HepG2 (cell line): ENCODE results near the gene SLC4A11. TPM values are rescaled to one million over a fixed set of nuclear protein-coding genes. Genes with fewer than 3 reads are reported as not detected.
A peak's percentile ranks its signal among the peaks of the same experiment; 100 is the strongest.

Experiments used
- ATAC-seq: fragments of 200-7000 bp; cut with Tn5 transposase; 3 replicates; pipeline ENCODE4 v1.9.1; 2020; ENCODE audit warnings: mild to moderate bottlenecking, moderate library complexity
- BruUV-seq: library from RNA; stranded (reverse); fragments of 400-500 nt; replicated peaks from 2 replicates; lab custom pipeline; 2021; lab: Mats Ljungman, UMichigan
- CTCF ChIA-PET: fragments of 300-600 bp; formaldehyde crosslinking; extraction: SDS; loops from one replicate; lab custom pipeline; 2021; ENCODE audit warnings: low total read pairs, inconsistent platforms, low intra/inter-chr PET ratio; lab: Yijun Ruan, JAX
- POLR2A ChIA-PET: fragments of 350-600 bp; sonication (Branson Sonifier 250); formaldehyde crosslinking; loops from one replicate; lab custom pipeline; 2020; ENCODE audit warnings: antibody characterized with exemption, inconsistent platforms; lab: Yijun Ruan, JAX
- DNase-seq: peaks from one replicate; pipeline ENCODE4 v3.0.0-alpha.2; 2015; ENCODE audit warnings: low spot score
- FAIRE-seq: peaks from 3 replicates; lab custom pipeline; 2011; peaks lifted over from hg19 to GRCh38; lab: Jason Lieb, UNC
- H2AFZ ChIP-seq: one replicate; pipeline ENCODE4 v1.6.1; 2011; ENCODE audit warnings: low read length, inconsistent platforms
- H3K27ac ChIP-seq: fragments of 300-600 bp; 3 replicates; pipeline ENCODE4 v1.8.0; 2011; ENCODE audit warnings: mixed run types, mild to moderate bottlenecking, mixed read lengths, low read length, inconsistent platforms; ENCODE audit not compliant: insufficient read depth; ENCODE audit errors: extremely low read length
- H3K27me3 ChIP-seq, 2 experiments: fragments of 200-600 bp in 1 of 2; 2 replicates in 1 of 2; 3 replicates in 1 of 2; pipeline versions ENCODE4 v1.6.0 to v1.8.0; 2011; ENCODE audit warnings: low read length in 2 of 2, mild to moderate bottlenecking in 2 of 2, moderate library complexity in 2 of 2, inconsistent platforms in 1 of 2; ENCODE audit not compliant: insufficient read depth in 2 of 2, control insufficient read depth in 1 of 2
- H3K36me3 ChIP-seq, 2 experiments: fragments of 200-600 bp in 1 of 2; replicated peaks in 1 of 2; 2 replicates in 1 of 2; 3 replicates in 1 of 2; pipeline versions ENCODE4 v1.5.1 to v1.8.0; 2011; ENCODE audit warnings: low read length in 2 of 2, inconsistent platforms in 1 of 2; ENCODE audit not compliant: insufficient read depth in 2 of 2, control insufficient read depth in 1 of 2
- H3K4me1 ChIP-seq: 2 replicates; pipeline ENCODE4 v1.5.1; 2012; ENCODE audit warnings: low read length, inconsistent platforms; ENCODE audit not compliant: insufficient read depth
- H3K4me2 ChIP-seq: 2 replicates; pipeline ENCODE4 v1.6.0; 2011; ENCODE audit warnings: low read depth, low read length, inconsistent platforms
- H3K4me3 ChIP-seq, 3 experiments: fragments of 200-600 bp in 1 of 3; sonication (generic), shearing (Covaris generic) in 1 of 3; replicated peaks in 1 of 3; 2 replicates each; pipeline ENCODE4 v1.5.1; 2011 to 2016; ENCODE audit warnings: low read length in 3 of 3, inconsistent platforms in 2 of 3, low read depth in 2 of 3, mild to moderate bottlenecking in 2 of 3, control low read depth in 1 of 3, mixed read lengths in 1 of 3; ENCODE audit not compliant: insufficient read depth in 1 of 3
- H3K79me2 ChIP-seq: one replicate; pipeline ENCODE4 v1.6.1; 2011; ENCODE audit warnings: low read length, inconsistent platforms; ENCODE audit not compliant: insufficient read depth
- H3K9ac ChIP-seq: 2 replicates; pipeline ENCODE4 v1.6.0; 2011; ENCODE audit warnings: mild to moderate bottlenecking, low read depth, low read length, inconsistent platforms; ENCODE audit not compliant: insufficient read depth
- H3K9me3 ChIP-seq: 2 replicates; pipeline ENCODE4 v1.5.1; 2012; ENCODE audit warnings: mild to moderate bottlenecking, low read length
- H4K20me1 ChIP-seq: 2 replicates; pipeline ENCODE4 v1.6.0; 2011; ENCODE audit warnings: inconsistent platforms, mild to moderate bottlenecking, low read length, moderate library complexity; ENCODE audit not compliant: insufficient read depth
- ARNT2 ChIP-seq: sonication (generic); formaldehyde crosslinking; IDR thresholded peaks from 2 replicates; pipeline ENCODE4 v1.8.0; 2022; ENCODE audit warnings: mild to moderate bottlenecking, low read depth, missing genetic modification reagents, moderate library complexity
- DMAP1 ChIP-seq: IDR thresholded peaks from 2 replicates; pipeline ENCODE4 v1.6.1; 2016
- FLYWCH1 ChIP-seq: sonication (generic); formaldehyde crosslinking; IDR thresholded peaks from 2 replicates; pipeline ENCODE4 v1.8.1; 2023; ENCODE audit warnings: mild to moderate bottlenecking, missing genetic modification reagents
- KLF11 ChIP-seq: IDR thresholded peaks from 2 replicates; pipeline ENCODE4 v1.6.1; 2016; ENCODE audit warnings: missing compliant biosample characterization
- MED13 ChIP-seq: sonication (generic); formaldehyde crosslinking; IDR thresholded peaks from 2 replicates; pipeline ENCODE4 v1.5.0; 2020; ENCODE audit warnings: missing genetic modification reagents
- REXO4 ChIP-seq: sonication (generic); formaldehyde crosslinking; IDR thresholded peaks from 2 replicates; pipeline ENCODE4 v1.8.0; 2022; ENCODE audit warnings: missing genetic modification reagents, mild to moderate bottlenecking, borderline replicate concordance
- TCF12 ChIP-seq, 2 experiments: fragments of 450-650 bp in 1 of 2; sonication (generic) in 1 of 2; formaldehyde crosslinking in 1 of 2; IDR thresholded peaks; 2 replicates each; pipeline versions ENCODE4 v1.6.1 to v1.8.0; 2017 to 2022; ENCODE audit warnings: antibody characterized with exemption in 1 of 2, mild to moderate bottlenecking in 1 of 2, missing genetic modification reagents in 1 of 2, moderate library complexity in 1 of 2
- TSC22D2 ChIP-seq: sonication (generic); formaldehyde crosslinking; IDR thresholded peaks from 2 replicates; pipeline ENCODE4 v1.5.1; 2020; ENCODE audit warnings: missing genetic modification reagents, mild to moderate bottlenecking, borderline replicate concordance
- ZNF547 ChIP-seq: sonication (generic); formaldehyde crosslinking; IDR thresholded peaks from 2 replicates; pipeline ENCODE4 v1.5.1; 2020; ENCODE audit warnings: mild to moderate bottlenecking, missing genetic modification reagents
- ZNF614 ChIP-seq: IDR thresholded peaks from 2 replicates; pipeline ENCODE4 v1.6.1; 2018; ENCODE audit warnings: missing biosample characterization, missing genetic modification reagents, inconsistent platforms, borderline replicate concordance
- whole genome bisulfite sequencing: methylation state at CpG from one replicate; pipeline ENCODE4 v1.1.6; 2017; ENCODE audit warnings: low lambda C conversion rate; 5-methylcytosine and 5-hydroxymethylcytosine counted together
- in situ Hi-C: cut with HindIII; loops from 2 replicates; pipeline ENCODE4 v1.10.0; 2017; ENCODE audit warnings: low pct_unique_long_range_greater_than_20kb; ENCODE audit not compliant: extremely low pct_ligation_motif_present
- intact Hi-C: fragments of 100-400 bp; cut with micrococcal nuclease; formaldehyde crosslinking; loops from one replicate; pipeline ENCODE4 v1.10.0; 2022; ENCODE audit not compliant: unreplicated experiment
- polyA plus RNA-seq, 8 experiments: library from polyadenylated mRNA; depleted of rRNA in 3 of 8; stranded (reverse) in 7 of 8; unstranded in 1 of 8; fragments of >200 nt; fragmentation: Illumina TruSeq in 4 of 8; extraction: Trizol in 4 of 8; gene quantifications; 2 replicates each; pipeline versions ENCODE4 v1.2.1 to v1.2.3, GENCODE V29; 2011 to 2016; ENCODE audit warnings: low read depth in 4 of 8, missing spikeins in 1 of 8, mixed read lengths in 1 of 8; ENCODE audit not compliant: insufficient read depth in 1 of 8
- total RNA-seq, 5 experiments: library from RNA; depleted of rRNA; stranded (reverse); fragments of >200 nt; fragmentation: Illumina TruSeq; extraction: Trizol; gene quantifications; 2 replicates each; pipeline ENCODE4 v1.2.3, GENCODE V29; 2016; ENCODE audit warnings: low read depth in 1 of 5
- TF ChIP-seq, protein P1 (sequence below): sonication (generic); formaldehyde crosslinking; IDR thresholded peaks from 2 replicates; pipeline ENCODE4 v1.4.0; 2020; ENCODE audit warnings: mild to moderate bottlenecking, missing genetic modification reagents
- TF ChIP-seq, protein P2 (sequence below): sonication (generic); formaldehyde crosslinking; IDR thresholded peaks from 2 replicates; pipeline ENCODE4 v1.4.0; 2020; ENCODE audit warnings: mild to moderate bottlenecking, missing genetic modification reagents
- TF ChIP-seq, protein P3 (sequence below): sonication (generic); formaldehyde crosslinking; IDR thresholded peaks from 2 replicates; pipeline ENCODE4 v1.5.1; 2020; ENCODE audit warnings: mild to moderate bottlenecking, missing genetic modification reagents, moderate library complexity
- TF ChIP-seq, protein P4 (sequence below): sonication (generic); formaldehyde crosslinking; IDR thresholded peaks from 2 replicates; pipeline ENCODE4; 2020; ENCODE audit warnings: missing genetic modification reagents, mild to moderate bottlenecking, borderline replicate concordance

SLC4A11 gene
- total and polyA plus RNA-seq, 2 of the 13 experiments (the other 11 are each of a cell fraction or from before 2014, with no cell fraction given) = 3.9 to 27.0 TPM

DNA sequence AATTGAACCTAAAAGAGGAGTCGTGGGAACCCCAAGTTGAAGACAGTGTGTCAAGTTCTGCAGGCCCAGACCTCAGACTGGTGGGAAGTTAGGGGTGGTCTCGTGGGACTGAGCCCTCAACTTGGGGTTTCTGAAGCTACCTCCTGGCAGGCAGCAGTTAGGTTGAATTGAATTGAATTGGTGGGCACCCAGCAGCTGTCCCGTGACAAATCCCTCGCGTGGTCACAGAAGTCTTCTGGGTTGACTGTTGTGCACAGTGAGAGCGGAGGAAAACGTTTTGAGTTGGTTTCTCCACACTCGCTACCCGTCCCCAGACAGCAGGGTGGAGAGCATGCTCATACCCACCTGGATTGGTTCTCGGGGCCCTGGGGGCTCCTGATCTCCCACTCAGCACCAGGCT is 12.9 kb downstream of the SLC4A11 start (continued):
- TF ChIP-seq, protein P1, sequence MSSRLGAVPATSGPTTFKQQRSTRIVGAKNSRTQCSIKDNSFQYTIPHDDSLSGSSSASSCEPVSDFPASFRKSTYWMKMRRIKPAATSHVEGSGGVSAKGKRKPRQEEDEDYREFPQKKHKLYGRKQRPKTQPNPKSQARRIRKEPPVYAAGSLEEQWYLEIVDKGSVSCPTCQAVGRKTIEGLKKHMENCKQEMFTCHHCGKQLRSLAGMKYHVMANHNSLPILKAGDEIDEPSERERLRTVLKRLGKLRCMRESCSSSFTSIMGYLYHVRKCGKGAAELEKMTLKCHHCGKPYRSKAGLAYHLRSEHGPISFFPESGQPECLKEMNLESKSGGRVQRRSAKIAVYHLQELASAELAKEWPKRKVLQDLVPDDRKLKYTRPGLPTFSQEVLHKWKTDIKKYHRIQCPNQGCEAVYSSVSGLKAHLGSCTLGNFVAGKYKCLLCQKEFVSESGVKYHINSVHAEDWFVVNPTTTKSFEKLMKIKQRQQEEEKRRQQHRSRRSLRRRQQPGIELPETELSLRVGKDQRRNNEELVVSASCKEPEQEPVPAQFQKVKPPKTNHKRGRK (CRISPR knock-in tag) = no peak
- TF ChIP-seq, protein P2, sequence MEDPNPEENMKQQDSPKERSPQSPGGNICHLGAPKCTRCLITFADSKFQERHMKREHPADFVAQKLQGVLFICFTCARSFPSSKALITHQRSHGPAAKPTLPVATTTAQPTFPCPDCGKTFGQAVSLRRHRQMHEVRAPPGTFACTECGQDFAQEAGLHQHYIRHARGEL = 0 out of 2 replicates have a peak, but pooled peaks have one; percentile 35
- no peak for TF ChIP-seq TCF12 (IDR thresholded peaks at IDR 0.05)
- TF ChIP-seq TCF12 (CRISPR knock-in tag; IDR thresholded peaks at IDR 0.05) = peak; percentile 51; the same call in 1 of the 2 replicates
- TF ChIP-seq, protein P3, sequence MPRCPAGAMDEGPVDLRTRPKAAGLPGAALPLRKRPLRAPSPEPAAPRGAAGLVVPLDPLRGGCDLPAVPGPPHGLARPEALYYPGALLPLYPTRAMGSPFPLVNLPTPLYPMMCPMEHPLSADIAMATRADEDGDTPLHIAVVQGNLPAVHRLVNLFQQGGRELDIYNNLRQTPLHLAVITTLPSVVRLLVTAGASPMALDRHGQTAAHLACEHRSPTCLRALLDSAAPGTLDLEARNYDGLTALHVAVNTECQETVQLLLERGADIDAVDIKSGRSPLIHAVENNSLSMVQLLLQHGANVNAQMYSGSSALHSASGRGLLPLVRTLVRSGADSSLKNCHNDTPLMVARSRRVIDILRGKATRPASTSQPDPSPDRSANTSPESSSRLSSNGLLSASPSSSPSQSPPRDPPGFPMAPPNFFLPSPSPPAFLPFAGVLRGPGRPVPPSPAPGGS = peak; percentile 45; the same call in 1 of the 2 replicates
- no peak for TF ChIP-seq KLF11 (CRISPR knock-in tag)
- no peak for TF ChIP-seq ZNF547 (CRISPR knock-in tag)
- TF ChIP-seq, all 625 proteins: peak for 17

DNA sequence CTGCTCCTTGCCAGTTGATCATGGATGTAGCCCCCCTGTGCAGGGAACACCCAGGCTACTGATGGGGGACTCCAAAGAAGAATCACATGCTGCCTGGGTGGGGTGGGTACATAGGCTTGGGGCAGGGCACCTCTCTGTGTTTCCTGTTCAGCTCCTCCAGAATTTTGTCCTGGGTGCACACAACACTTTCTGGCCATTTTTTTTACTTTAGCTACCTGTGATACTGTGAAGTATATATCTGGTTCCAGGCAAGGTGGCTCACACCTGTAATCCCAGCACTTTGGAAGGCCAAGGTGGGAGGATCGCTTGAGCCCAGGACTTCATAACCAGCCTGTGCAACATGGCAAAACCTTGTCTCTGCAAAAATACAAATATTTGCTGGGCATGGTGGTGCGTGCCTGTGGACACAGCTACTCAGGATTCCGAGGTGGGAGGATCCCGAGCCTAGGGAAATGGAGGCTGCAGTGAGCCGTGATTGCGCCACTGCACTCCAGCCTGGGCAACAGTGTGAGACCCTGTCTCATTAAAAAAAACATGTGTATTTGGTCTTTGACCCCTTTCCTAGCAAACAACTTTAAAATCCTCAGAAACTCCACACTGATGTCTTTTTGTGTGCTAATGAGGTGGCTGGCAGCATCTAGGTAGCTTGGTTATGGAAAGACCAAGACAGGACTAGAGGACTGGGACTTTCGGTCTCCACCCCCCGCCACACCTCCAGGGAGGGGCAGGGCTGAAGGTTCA is 14.1 kb downstream of the SLC4A11 start:
- peak; percentile 99 for FAIRE-seq
- Histone ChIP-seq H3K4me2 (peak overlapping the region; percentile 20), H3K36me3 (peaks cover 16 to 23% of the 10 kb centered on the region in 2 experiments), H3K79me2 (no peaks in the 10 kb centered on the region), H3K4me3 (0 out of 6 replicates have a peak overlapping the region, but pooled peaks of 1 of the 3 experiments have one; percentile 19), H4K20me1 (no peaks in the 10 kb centered on the region), H3K4me1 (peaks cover 74% of the 10 kb centered on the region), H3K27me3 (no peaks in the 10 kb centered on the region), H2AFZ (no peak overlapping the region), H3K9me3 (no peaks in the 10 kb centered on the region), H3K9ac (peak overlapping the region; percentile 23), H3K27ac (peak overlapping the region; percentile 73)
- no TSS peak for BruUV-seq
- ChIA-PET CTCF (no interaction called here), POLR2A (interaction anchor here (0.8 to 10.0 kb wide), 10 partner anchors 10 to 246 kb away, joined by 3 to 149 read pairs (median 4); partner anchors contain the start of genes ATRN, FASTKD5, ITPA and SLC4A11)
- 16% methylated on average over 8 of the region's 8 CpGs for WGBS
- ATAC-seq = peak; percentile 60
- DNase-seq = peak; percentile 83
- in situ Hi-C loops = no loop called here
- intact Hi-C loops = no loop called here
- TF ChIP-seq REXO4 (CRISPR knock-in tag) (no peak), ZNF614 (peak; percentile 93), ARNT2 (CRISPR knock-in tag) (peak; percentile 44; the same call in 1 of the 2 replicates), DMAP1 (CRISPR knock-in tag) (0 out of 2 replicates have a peak, but pooled peaks have one; percentile 29), FLYWCH1 (no peak), TSC22D2 (peak; percentile 65; the same call in 1 of the 2 replicates), MED13 (CRISPR knock-in tag) (no peak; the same call in 1 of the 2 replicates)
- TF ChIP-seq, protein P4, sequence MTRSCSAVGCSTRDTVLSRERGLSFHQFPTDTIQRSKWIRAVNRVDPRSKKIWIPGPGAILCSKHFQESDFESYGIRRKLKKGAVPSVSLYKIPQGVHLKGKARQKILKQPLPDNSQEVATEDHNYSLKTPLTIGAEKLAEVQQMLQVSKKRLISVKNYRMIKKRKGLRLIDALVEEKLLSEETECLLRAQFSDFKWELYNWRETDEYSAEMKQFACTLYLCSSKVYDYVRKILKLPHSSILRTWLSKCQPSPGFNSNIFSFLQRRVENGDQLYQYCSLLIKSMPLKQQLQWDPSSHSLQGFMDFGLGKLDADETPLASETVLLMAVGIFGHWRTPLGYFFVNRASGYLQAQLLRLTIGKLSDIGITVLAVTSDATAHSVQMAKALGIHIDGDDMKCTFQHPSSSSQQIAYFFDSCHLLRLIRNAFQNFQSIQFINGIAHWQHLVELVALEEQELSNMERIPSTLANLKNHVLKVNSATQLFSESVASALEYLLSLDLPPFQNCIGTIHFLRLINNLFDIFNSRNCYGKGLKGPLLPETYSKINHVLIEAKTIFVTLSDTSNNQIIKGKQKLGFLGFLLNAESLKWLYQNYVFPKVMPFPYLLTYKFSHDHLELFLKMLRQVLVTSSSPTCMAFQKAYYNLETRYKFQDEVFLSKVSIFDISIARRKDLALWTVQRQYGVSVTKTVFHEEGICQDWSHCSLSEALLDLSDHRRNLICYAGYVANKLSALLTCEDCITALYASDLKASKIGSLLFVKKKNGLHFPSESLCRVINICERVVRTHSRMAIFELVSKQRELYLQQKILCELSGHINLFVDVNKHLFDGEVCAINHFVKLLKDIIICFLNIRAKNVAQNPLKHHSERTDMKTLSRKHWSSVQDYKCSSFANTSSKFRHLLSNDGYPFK (CRISPR knock-in tag) = peak; percentile 69; the same call in 1 of the 2 replicates
